Coronary artery (tissue), 2 donors: ENCODE measurements around the gene DENND2D.

ENCODE experiments used
- DNase-seq: peaks from one replicate; pipeline ENCODE4 v3.0.0-alpha.2; 2017; ENCODE audit warnings: low spot score
- H3K27ac ChIP-seq, 2 donors: fragments of 200-600 bp; sonication (generic); one replicate each; pipeline ENCODE4 v1.5.1; 2016 to 2019
- H3K4me3 ChIP-seq: fragments of 200-600 bp; sonication (generic); 2 replicates; pipeline ENCODE4 v1.5.1; 2016; ENCODE audit warnings: mild to moderate bottlenecking, moderate library complexity
- CTCF ChIP-seq: fragments of 200-600 bp; sonication (generic); IDR thresholded peaks from one replicate; pipeline ENCODE4 v1.5.1; 2019; ENCODE audit warnings: antibody characterized with exemption

Gene DENND2D

GRCh38 chr1:111197598-111198284 is 2.7 kb downstream of the DENND2D start:
- Histone ChIP-seq H3K4me3 (peak overlapping the region; percentile 45), H3K27ac (no peak overlapping the region)
- TF ChIP-seq CTCF = no peak
- no peak for DNase-seq

- no peak overlapping the region for H3K27ac ChIP-seq
- no peak for DNase-seq
- H3K4me3 ChIP-seq = no peak overlapping the region
- no peak for TF ChIP-seq CTCF
Observed at GRCh38 chr1:111196213-111196612, 4.2 kb downstream of the DENND2D start.

- no peak overlapping the region for H3K27ac ChIP-seq
- no peak for TF ChIP-seq CTCF
- DNase-seq = no peak
Observed at GRCh38 chr1:111195002-111195684, 5.3 kb downstream of the DENND2D start.

GRCh38 chr1:111193712-111194480 is 6.5 kb downstream of the DENND2D start:
- Histone ChIP-seq H3K4me3 (no peak overlapping the region), H3K27ac (peak overlapping the region in 1 of 2 donors; percentile 74)
- TF ChIP-seq CTCF = no peak
- no peak for DNase-seq

More at GRCh38 chr1:111195002-111195684, 5.3 kb downstream of the DENND2D start:
- H3K4me3 ChIP-seq = no peak overlapping the region

GRCh38 chr1:111192658-111193519 is 7.6 kb downstream of the DENND2D start:
- Histone ChIP-seq H3K27ac (peak overlapping the region; percentile 23 to 74), H3K4me3 (peak overlapping the region; percentile 8)
- TF ChIP-seq CTCF = no peak
- no peak for DNase-seq

GRCh38 chr1:111192074-111192473 is 8.4 kb downstream of the DENND2D start:
- TF ChIP-seq CTCF = no peak
- DNase-seq = no peak
- no peak overlapping the region for H3K4me3 ChIP-seq
- peak overlapping the region in 1 of 2 donors; percentile 74 for H3K27ac ChIP-seq
